WERI-Rb-1 (cell line): ENCODE data around the gene NECAP2.

Source experiments
- DNase-seq: peaks from one replicate; pipeline ENCODE4 v3.0.0-alpha.2; 2020
- H3K27ac ChIP-seq: fragments of 250-450 bp; sonication (Bioruptor Pico); 2 replicates; pipeline ENCODE4 v1.5.1; 2020; ENCODE audit warnings: mild to moderate bottlenecking, moderate library complexity
- H3K27me3 ChIP-seq: fragments of 250-450 bp; sonication (Bioruptor Pico); 2 replicates; pipeline ENCODE4 v1.5.1; 2021; ENCODE audit warnings: mild to moderate bottlenecking, low read depth, moderate library complexity; ENCODE audit not compliant: insufficient read depth, severe bottlenecking
- H3K36me3 ChIP-seq: fragments of 250-450 bp; sonication (Bioruptor Pico); 2 replicates; pipeline ENCODE4 v1.5.1; 2020; ENCODE audit warnings: mild to moderate bottlenecking, moderate library complexity
- H3K4me3 ChIP-seq: 2 replicates; pipeline ENCODE4 v1.5.1; 2011; ENCODE audit warnings: low read depth, mild to moderate bottlenecking, control low read depth, low read length
- H3K9me3 ChIP-seq: fragments of 250-450 bp; sonication (Bioruptor Pico); 2 replicates; pipeline ENCODE4 v1.5.1; 2021; ENCODE audit warnings: mild to moderate bottlenecking, moderate library complexity; ENCODE audit not compliant: severe bottlenecking
- CTCF ChIP-seq: IDR thresholded peaks from 2 replicates; pipeline ENCODE4 v1.5.1; 2011; ENCODE audit warnings: low read depth, mild to moderate bottlenecking, control low read depth, inconsistent platforms, low read length

Gene NECAP2

DNA sequence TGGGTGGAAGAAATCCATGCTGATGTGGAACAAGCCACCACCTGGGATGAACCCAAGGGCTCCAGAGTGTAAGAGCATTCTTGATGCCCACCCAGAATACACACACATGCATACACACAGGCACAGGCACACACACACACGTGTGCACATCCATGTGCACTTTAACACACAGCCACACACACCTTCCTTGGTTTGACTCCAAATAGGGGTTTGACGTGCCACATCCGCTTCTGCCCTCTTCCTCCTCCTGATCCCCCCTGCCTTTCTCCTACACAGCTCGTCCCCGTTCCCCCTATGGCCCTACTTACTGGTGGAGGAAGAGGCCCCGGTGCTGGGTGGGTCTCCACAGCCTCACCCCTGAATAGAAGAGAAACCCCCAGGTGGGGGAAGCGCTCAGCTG lies 19.3 kb upstream of the NECAP2 start:
- no peak for DNase-seq
- TF ChIP-seq CTCF: no peak
- Histone ChIP-seq H3K36me3 (no peaks in the 10 kb centered on the region), H3K9me3 (no peaks in the 10 kb centered on the region), H3K27me3 (no peaks in the 10 kb centered on the region), H3K4me3 (no peak overlapping the region), H3K27ac (no peak overlapping the region)

- no peaks in the 10 kb centered on the region for H3K36me3 ChIP-seq
These were observed 18.5 kb upstream of the NECAP2 start for GRCh38 chr1:16422041-16422440.

DNA sequence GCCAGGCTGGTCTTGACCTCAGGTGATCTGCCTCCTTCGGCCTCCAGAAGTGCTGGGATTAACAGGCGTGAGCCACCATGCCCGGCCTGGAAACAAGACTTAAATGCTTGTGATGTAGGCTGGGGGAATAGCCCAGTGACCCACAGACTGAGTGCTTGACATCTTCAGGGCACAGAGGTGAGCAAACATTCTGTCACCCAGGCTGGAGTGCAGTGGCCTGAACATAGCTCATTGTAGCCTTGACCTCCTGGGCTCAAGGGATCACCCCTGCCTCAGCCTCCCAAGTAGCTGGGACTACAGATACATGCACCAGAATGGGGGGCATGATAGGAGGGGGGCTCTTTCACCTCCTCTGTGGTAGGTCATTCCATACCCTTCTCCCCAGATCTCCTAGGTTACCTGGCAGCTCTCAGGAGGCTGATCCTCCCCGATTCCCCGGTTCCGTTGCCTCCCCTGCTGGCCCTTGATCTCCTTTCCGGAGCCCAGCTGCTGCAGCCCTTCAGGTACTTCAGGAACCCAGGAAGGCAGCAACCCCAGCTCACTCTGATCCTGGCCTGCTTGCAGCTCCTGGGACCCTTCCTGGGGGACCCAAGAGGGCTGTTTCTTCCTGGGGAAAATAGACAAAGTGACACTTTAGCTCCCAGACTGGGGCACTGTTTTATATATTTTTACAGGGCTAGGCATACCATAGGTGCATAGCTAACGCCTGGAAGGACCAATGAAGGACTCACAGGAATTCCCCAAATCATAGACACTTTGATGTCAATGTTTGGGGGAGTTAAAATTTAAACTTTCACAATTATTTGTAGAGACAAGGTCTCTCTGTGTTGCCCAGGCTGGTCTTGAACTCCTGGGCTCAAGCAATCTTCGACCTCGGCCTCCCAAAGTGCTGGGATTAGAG lies 15.1 kb upstream of the NECAP2 start:
- H3K27ac ChIP-seq: no peak overlapping the region
- peak; percentile 37 for DNase-seq
- TF ChIP-seq CTCF: no peak

More at GRCh38 chr1:16422041-16422440, 18.5 kb upstream of the NECAP2 start:
- no peak for TF ChIP-seq CTCF
- H3K9me3 ChIP-seq: no peaks in the 10 kb centered on the region
- DNase-seq: no peak
- H3K27me3 ChIP-seq: no peaks in the 10 kb centered on the region
- H3K4me3 ChIP-seq: no peak overlapping the region
- no peak overlapping the region for H3K27ac ChIP-seq

GRCh38 chr1:16430606-16431005 lies 9.9 kb upstream of the NECAP2 start:
- no peak for TF ChIP-seq CTCF
- no peak for DNase-seq
- H3K4me3 ChIP-seq: no peak overlapping the region
- H3K27me3 ChIP-seq: no peaks in the 10 kb centered on the region
- no peaks in the 10 kb centered on the region for H3K9me3 ChIP-seq
- no peak overlapping the region for H3K27ac ChIP-seq
- no peaks in the 10 kb centered on the region for H3K36me3 ChIP-seq

More for the DNA sequence above, 15.1 kb upstream of the NECAP2 start:
- H3K4me3 ChIP-seq: no peak overlapping the region
- no peaks in the 10 kb centered on the region for H3K27me3 ChIP-seq
- no peaks in the 10 kb centered on the region for H3K9me3 ChIP-seq
- no peaks in the 10 kb centered on the region for H3K36me3 ChIP-seq

GRCh38 chr1:16433030-16433429 lies 7.5 kb upstream of the NECAP2 start:
- TF ChIP-seq CTCF: no peak
- no peak overlapping the region for H3K4me3 ChIP-seq
- no peak overlapping the region for H3K27ac ChIP-seq

More at GRCh38 chr1:16433030-16433429, 7.5 kb upstream of the NECAP2 start:
- Histone ChIP-seq H3K27me3 (no peaks in the 10 kb centered on the region), H3K36me3 (no peaks in the 10 kb centered on the region), H3K9me3 (no peaks in the 10 kb centered on the region)
- no peak for DNase-seq
